ENCODE results near the gene IPO9. TPM values are rescaled to one million over a fixed set of nuclear protein-coding genes. Genes with fewer than 3 reads are reported as not detected.

Gene IPO9
- total and polyA plus RNA-seq, 10 of the 15 experiments (the other 5 are each of a cell fraction or from before 2014, with no cell fraction given), result 19.1 to 77.3 (median 34.1) TPM

- intact Hi-C loops (cut with micrococcal nuclease; ENCODE audit: unreplicated experiment) (no loop called here), in situ Hi-C loops (cut with MboI) (no loop called here)
- WGBS (ENCODE audit: insufficient coverage, insufficient replicate concordance, low lambda C conversion rate, missing lambda C conversion rate), result 9% methylated on average over 7 of the region's 7 CpGs
- H3K4me3 ChIP-seq, result no peak overlapping the region
- no peak overlapping the region for H3K27ac ChIP-seq (ENCODE audit: control insufficient read depth, insufficient read depth)
- ChIA-PET SMC1A (ENCODE audit: uncharacterized antibody, unreplicated experiment) (interaction anchor here (1.5 to 2.2 kb wide), 3 partner anchors 10 to 90 kb away, joined by 4 to 8 read pairs (median 7); no protein-coding TSS in a partner anchor), CTCF (interaction anchor here (1.0 to 9.1 kb wide), 3 partner anchors 10 to 90 kb away, joined by 3 to 99 read pairs (median 3); no protein-coding TSS in a partner anchor), RAD21 (ENCODE audit: unreplicated experiment) (interaction anchor here (1.2 kb wide), 1 partner anchor 237 kb away, joined by 3 read pairs; no protein-coding TSS in a partner anchor), POLR2A (no interaction called here)
- H3K27me3 ChIP-seq (replicated peaks in 1 of 2; ENCODE audit: control insufficient read depth in 2 of 2, insufficient read depth in 2 of 2, low read length in 1 of 2), result peaks cover 1 to 5% of the 10 kb centered on the region in 2 experiments; a peak in 3 of 4 replicates
- H3K79me2 ChIP-seq (ENCODE audit: control insufficient read depth, insufficient read depth, low read length), result no peaks in the 10 kb centered on the region
- H3K4me2 ChIP-seq (ENCODE audit: control insufficient read depth, insufficient read depth), result no peak overlapping the region
- no peak overlapping the region for H2AFZ ChIP-seq (ENCODE audit: control insufficient read depth, low read depth, low read length)
- no peaks in the 10 kb centered on the region for H3K9me3 ChIP-seq (replicated peaks; ENCODE audit: control insufficient read depth, insufficient read depth, low read length)
- ATAC-seq (peak; percentile 40), FAIRE-seq (no peak), DNase-seq (ENCODE audit: low read depth, low spot score) (no peak)
- H3K36me3 ChIP-seq (ENCODE audit: control insufficient read depth in 2 of 2, insufficient read depth in 2 of 2, low read length in 1 of 2), result no peaks in the 10 kb centered on the region
- no peaks in the 10 kb centered on the region for H4K20me1 ChIP-seq (ENCODE audit: control insufficient read depth, insufficient read depth)
- no peak overlapping the region for H3K9ac ChIP-seq (ENCODE audit: control insufficient read depth, insufficient read depth, low read length)
- BruUV-seq (replicated peaks), result no TSS peak
- peaks cover 5% of the 10 kb centered on the region; the same call in 1 of the 2 replicates for H3K4me1 ChIP-seq (ENCODE audit: control insufficient read depth, insufficient read depth, low read length)
- TF ChIP-seq HSF1 (IDR thresholded peaks at IDR 0.05; ENCODE audit: low read depth, low read length) (no peak), ZNF217 (IDR thresholded peaks at IDR 0.05) (no peak), CBFB (IDR thresholded peaks at IDR 0.05; ENCODE audit: low read depth) (no peak), IKZF1 (conservative IDR thresholded peaks at IDR 0.05) (no peak), SIN3A (IDR thresholded peaks at IDR 0.05; ENCODE audit: low read depth, low read length) (no peak), SMAD5 (IDR thresholded peaks at IDR 0.05; ENCODE audit: low read depth) (no peak), SREBF1 (IDR thresholded peaks at IDR 0.05; ENCODE audit: low read length) (no peak), SRF (IDR thresholded peaks at IDR 0.05; ENCODE audit: low read depth in 2 of 2, low read length in 2 of 2) (no peak), EP300 (IDR thresholded peaks at IDR 0.05; ENCODE audit: borderline replicate concordance in 1 of 2, control insufficient read depth in 1 of 2, low read depth in 2 of 2, low read length in 2 of 2) (no peak), BCL3 (IDR thresholded peaks at IDR 0.05; ENCODE audit: borderline replicate concordance, insufficient read depth, low read depth, low read length, poor library complexity, severe bottlenecking) (peak; percentile 66), SMARCA5 (IDR thresholded peaks at IDR 0.05) (no peak), E2F4 (IDR thresholded peaks at IDR 0.05; ENCODE audit: low read depth, low read length) (no peak), TCF12 (IDR thresholded peaks at IDR 0.05; ENCODE audit: low read depth, low read length) (no peak), ELK1 (IDR thresholded peaks at IDR 0.05; ENCODE audit: low read depth, low read length) (no peak), FOXK2 (IDR thresholded peaks at IDR 0.05) (no peak), SKIL (IDR thresholded peaks at IDR 0.05; ENCODE audit: low read depth, poor library complexity, severe bottlenecking) (no peak), SPI1 (IDR thresholded peaks at IDR 0.05; ENCODE audit: borderline replicate concordance, insufficient read depth, low read depth, low read length) (peak; percentile 58; the same call in 1 of the 2 replicates)
Measured at GRCh38 chr1:201883786-201884185, 54.8 kb downstream of the IPO9 start.

Measured in GM12878 (cell line).